ENCODE measurements around the gene DCAF6.
A peak's percentile ranks its signal among the peaks of the same experiment; 100 is the strongest.

Gene DCAF6

GRCh38 chr1:168081373-168082007 is 145.0 kb downstream of the DCAF6 start:
- H3K27ac ChIP-seq, result peak overlapping the region; percentile 78
- peak; percentile 81 for DNase-seq (ENCODE audit: low read depth, low spot score)

GRCh38 chr1:168082008-168082876 is 145.8 kb downstream of the DCAF6 start:
- DNase-seq (ENCODE audit: low read depth, low spot score), result no peak
- H3K27ac ChIP-seq, result peak overlapping the region; percentile 78

DNA sequence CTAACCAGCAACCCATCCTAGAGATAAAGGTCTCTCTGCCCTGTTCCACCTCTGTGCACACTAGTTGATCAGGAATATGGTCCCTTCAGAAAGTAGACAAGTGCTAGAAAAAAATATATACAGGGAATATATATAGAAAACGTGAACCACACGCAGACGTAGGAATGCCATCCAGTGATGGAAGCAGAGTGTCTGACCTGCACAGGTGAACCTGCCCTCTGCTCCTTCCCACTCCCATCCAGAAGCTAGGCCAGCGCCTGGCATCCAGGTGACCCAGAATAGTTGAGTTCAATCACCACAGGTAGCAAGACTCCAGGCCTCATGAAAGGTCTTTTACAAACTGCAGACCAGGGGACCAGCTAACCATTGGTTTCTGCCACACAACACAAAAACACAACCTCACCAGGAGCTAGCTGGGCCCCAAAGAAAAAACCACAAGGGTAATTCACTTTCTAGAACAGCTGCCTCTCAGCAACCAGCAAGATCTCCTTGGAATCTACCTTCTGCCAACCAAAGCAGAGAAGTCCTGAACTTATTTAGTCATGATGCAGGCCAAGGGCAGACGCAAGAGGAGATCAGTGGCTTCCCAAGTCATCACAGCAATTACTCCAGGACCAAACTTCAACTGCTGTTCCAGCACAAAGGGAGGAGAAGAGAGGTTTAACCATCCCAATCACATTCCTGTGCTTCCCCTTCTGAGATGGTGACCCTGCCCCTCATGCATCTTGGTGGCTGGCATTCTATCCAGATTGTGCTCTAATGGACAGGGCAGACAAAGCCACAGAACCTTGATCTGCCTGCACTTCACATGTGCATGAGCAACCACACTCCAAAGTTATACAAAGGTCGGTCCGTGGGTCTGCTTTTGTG is 147.2 kb downstream of the DCAF6 start:
- H3K27ac ChIP-seq, result no peak overlapping the region
- no peak for DNase-seq (ENCODE audit: low read depth, low spot score)

DNA sequence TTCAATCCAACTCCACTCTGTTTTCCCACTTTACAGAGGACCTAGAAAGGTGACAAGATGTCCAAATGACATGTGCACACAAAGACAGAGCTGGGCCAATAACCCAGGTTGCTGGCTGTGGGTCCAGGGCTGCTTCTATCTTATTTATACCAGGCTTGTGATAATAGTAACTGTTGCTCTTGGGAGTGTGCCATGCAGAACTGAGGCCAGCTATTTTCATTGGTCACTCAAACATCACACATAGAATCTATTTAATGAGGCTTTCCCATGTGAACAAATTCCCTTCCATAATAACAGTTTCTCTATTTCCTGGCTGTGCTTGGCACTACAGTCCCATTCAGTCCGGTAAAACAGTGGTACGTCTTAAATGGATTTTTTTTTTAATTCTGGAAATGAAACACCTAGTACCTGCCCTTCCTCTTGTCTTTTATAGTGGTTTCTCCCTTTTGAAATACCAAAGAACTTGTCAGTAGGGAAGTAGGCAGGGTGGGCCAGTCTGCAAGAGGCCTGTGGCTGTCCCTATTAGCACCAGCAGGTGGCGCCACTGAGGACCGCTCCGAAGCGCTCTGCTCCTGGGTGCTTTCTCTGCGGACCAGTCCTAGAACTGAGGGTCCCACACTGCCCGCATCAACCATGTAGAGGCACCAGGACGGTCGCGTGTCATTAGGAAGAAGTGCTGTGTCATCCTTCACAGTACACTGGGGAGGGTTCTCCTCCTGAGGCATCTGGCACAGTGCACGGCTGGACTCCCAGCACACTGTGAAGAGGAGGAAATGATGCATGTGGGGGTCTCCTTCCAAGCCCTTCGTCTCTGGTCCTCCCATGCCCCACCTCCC is 148.1 kb downstream of the DCAF6 start:
- no peak overlapping the region for H3K27ac ChIP-seq
- no peak for DNase-seq (ENCODE audit: low read depth, low spot score)

GRCh38 chr1:168085401-168085872 is 149.0 kb downstream of the DCAF6 start:
- no peak overlapping the region for H3K27ac ChIP-seq
- DNase-seq (ENCODE audit: low read depth, low spot score), result no peak

DNA sequence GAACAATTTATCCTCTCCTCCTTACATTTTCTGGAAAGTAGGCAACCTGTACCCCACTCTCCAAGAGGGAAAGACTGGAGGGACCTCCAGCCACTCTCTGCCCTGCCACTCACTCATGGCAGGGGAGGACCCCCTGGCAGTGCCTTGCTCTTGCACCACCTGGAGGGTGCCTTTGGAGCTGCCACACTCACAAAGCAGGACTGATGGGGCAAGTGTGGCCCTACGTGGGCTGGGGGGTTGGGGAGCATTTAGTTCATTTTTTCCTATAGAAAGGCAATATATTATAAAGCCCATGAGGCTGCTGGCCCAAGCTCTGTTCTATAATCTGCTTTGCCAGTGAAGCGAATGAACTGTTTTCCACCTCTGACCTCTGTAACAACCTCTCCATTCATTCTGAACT is 150.0 kb downstream of the DCAF6 start:
- no peak for DNase-seq (ENCODE audit: low read depth, low spot score)

GRCh38 chr1:168087696-168088095 is 151.2 kb downstream of the DCAF6 start:
- no peak overlapping the region for H3K27ac ChIP-seq
- no peak for DNase-seq (ENCODE audit: low read depth, low spot score)

More for the DNA sequence above, 150.0 kb downstream of the DCAF6 start:
- no peak overlapping the region for H3K27ac ChIP-seq

DNA sequence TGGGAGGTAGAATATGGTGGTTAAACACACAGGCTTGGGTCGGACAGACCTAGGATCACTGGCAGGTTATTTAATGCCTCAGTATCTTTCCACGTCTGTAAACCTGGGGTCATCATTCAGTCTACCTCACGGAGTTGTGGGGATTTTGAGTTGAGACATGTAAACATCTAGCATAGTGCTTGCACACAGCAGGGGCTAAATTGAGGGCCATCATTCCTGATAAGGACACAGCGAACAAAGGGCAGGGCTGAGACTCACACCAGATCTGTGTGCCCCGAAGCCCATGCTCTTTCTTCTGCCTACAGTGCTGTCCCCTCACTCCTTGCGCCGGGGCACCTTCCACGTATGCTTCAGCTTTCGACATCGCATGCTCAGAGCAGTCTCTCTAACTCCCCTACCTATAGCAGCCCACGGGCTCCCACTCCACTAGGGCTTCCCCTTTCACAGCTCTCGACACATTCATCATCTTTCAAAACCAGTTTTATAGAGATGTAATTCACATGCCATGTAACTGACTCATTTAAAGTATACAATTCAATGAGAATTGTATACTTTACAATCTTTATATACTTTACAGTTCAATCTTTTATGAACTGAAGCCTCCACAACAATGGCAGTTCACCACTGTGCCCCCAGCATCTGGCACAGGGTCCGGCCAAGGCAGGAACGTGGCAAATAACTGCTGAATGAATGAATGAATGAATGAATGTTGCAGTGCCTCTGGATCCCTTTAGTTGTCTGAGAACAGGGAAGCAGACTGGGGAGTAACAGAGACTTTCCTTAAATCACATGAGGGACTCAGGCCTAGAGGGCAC is 152.2 kb downstream of the DCAF6 start:
- DNase-seq (ENCODE audit: low read depth, low spot score), result no peak

DNA sequence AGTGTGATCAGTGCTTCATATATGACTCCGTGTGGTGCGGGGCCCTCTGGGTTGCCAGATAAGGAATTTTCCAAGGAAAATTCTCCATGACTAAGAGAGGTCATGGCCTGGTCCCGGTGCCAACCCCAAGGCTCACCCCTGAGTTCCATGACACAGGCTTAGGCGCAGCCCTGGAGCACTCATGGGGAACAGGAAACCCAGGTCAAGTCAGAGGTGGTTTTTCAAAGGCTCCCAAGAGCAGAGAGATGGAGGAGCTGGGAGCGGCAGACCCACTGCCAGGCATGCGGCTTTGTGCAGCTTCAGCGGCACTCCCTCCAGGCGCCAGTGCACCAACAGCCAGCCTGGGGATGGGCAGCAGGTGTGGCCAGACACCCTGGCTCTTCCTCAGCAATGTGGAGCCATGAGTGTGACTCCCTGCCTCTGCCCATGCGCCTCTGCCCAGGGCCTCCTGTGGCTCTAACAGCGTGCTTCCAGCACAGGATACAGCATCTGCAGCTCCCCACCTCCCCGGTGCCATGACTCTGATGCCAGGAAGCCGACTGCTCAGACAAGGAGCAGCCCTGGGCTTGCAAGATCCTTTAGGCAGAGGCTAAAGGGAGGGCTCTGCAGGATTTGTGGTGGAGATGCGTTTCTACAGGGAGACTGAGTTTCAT is 153.0 kb downstream of the DCAF6 start:
- no peak overlapping the region for H3K27ac ChIP-seq
- DNase-seq (ENCODE audit: low read depth, low spot score), result no peak

More for the DNA sequence above, 152.2 kb downstream of the DCAF6 start:
- no peak overlapping the region for H3K27ac ChIP-seq

DNA sequence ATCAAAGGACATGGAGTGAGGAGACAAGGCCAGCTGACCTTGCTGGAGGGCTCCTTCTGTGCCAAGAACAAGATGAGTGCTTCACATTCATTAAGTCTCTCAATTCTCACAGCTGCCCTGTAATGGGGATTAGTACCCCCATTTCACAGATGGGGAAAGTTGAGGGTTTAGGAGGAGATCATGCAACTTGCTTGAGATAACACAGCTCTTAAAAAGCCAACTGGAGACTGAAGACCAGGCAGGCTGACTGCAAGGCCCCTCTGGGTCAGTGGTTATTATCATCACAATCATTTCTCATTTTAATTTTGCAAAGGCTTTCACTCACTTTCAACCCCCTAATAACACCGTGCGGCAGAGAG is 153.5 kb downstream of the DCAF6 start:
- no peak overlapping the region for H3K27ac ChIP-seq
- DNase-seq (ENCODE audit: low read depth, low spot score), result no peak

DNA sequence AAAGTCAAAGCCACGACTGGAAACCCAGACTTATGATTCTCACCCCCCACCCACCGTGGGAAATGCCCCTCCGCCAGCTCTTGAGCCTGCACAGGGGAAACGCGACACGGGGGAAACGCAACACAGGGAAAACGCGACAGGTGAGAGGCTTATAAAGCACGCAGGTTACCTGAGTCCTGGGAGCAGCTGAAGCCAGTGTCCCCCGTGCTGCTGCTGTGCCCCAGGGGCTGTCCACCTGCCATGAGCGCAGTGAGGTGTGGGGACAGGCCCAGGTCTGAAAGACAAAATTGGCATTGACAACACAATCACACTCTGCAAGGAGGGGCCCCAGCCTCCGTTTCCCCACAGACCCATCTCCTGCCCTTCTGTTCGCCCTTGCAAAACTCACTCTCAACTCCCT is 153.9 kb downstream of the DCAF6 start:
- H3K27ac ChIP-seq, result no peak overlapping the region
- DNase-seq (ENCODE audit: low read depth, low spot score), result no peak

- no peak for DNase-seq (ENCODE audit: low read depth, low spot score)
- H3K27ac ChIP-seq, result no peak overlapping the region
Observed at GRCh38 chr1:168091063-168091462, 154.6 kb downstream of the DCAF6 start.

- H3K27ac ChIP-seq, result no peak overlapping the region
- DNase-seq (ENCODE audit: low read depth, low spot score), result no peak
Observed at GRCh38 chr1:168091720-168092550, 155.5 kb downstream of the DCAF6 start.

DNA sequence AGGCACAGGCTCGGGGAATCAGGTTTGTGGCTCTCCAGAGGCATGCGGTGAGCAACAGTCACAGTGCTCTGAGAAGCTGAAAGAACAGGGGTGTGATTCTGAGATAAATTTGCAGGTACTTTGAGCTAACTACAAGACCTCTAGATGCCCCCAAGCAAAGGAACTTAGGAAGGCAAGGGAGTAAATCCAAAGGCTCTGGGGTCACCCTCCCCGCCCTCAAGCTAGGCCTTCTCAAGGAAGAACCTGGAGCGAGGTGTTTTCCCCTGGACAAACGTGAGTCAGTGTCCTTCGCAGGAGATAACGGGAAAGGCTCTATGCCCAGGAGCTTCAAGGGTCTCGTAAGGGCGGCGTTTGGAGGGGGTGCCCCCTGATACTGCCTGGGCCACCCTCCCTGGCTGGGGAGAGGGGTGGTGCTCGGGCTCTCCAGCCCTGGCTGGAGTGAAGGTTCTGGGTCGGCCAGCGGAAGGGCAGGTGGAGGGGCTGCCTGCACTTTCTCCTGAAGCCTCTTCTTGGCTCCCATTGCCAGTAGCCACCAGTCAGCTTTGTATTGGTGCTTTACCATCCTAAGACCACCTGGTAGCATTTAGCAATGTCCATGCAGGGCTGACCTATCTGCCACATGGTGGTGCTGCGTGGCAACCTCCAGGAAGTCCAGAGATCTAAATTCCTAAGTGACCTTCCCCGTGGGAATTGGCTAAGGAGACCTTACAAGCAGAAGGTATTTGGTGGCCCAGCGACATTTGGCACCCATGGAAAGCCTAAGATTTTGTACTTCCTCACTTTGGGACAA is 156.3 kb downstream of the DCAF6 start:
- DNase-seq (ENCODE audit: low read depth, low spot score), result no peak
- no peak overlapping the region for H3K27ac ChIP-seq

GRCh38 chr1:168093616-168094015 is 157.1 kb downstream of the DCAF6 start:
- DNase-seq (ENCODE audit: low read depth, low spot score), result no peak
- no peak overlapping the region for H3K27ac ChIP-seq

DNA sequence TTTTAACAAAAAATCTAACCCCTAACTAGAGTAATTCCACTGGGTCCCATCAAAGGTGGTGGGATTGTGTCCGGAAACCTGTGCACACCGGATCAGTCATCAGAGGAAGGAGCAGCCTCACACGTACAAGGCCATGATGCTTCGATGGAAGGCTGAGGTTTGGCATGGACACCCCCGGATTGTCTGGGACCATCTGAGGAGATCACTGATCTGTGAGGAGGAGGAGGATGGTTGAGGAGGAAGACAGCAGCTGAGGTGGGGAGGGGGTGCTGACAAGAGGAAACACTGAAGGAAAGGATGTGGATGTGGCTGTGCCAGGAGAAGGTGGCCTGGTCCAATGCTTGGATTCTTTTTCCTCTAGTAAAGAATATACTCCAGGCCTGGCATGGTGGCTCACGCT is 159.0 kb downstream of the DCAF6 start:
- DNase-seq (ENCODE audit: low read depth, low spot score), result no peak
- no peak overlapping the region for H3K27ac ChIP-seq

Measured in epithelial cell of prostate (primary cell).